Retinal pigment epithelial cell (primary cell): ENCODE measurements around the gene NFAT5.

Experiments
- DNase-seq: peaks from one replicate; pipeline ENCODE4 v3.0.0-alpha.2; 2010; ENCODE audit warnings: low read depth
- H3K4me3 ChIP-seq: 2 replicates; pipeline ENCODE4 v1.5.1; 2011; ENCODE audit warnings: mild to moderate bottlenecking, low read length, control low read depth, moderate library complexity
- CTCF ChIP-seq: conservative IDR thresholded peaks from 2 replicates; pipeline ENCODE4 v1.5.1; 2011; ENCODE audit warnings: low read depth, low read length, control low read depth, inconsistent platforms

The NFAT5 gene

DNA sequence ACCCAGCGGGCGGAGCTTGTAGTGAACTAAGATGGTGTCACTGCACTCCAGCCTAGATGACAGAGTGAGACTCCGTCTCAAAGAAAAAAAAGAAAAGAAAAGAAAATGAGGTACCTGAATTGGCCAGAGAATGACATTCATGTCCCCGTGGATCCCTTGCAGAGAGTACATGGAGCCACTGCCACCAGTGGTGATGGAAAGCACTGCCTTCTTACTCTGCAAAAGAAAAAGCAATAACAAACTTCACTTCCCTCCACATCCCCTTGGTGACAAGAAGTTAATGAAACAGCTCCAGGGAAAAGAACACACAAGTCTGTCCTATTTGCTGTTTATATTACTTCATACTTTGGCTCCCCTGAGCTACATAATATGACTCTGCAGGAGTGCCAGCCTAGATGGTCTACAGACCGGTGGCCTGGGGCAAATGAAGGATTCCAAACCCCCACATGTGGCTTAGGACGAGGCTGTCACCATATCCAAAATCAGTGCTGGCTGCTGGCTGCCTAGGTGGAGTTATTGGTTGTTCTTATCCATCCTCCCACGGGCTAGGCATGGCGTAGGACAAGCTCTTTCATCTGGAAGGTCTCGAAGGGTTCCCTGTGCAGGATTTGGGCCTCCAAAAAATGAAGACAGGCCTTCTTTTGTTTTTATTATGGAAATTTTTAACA is 147.3 kb downstream of the NFAT5 start:
- TF ChIP-seq CTCF, result no peak
- H3K4me3 ChIP-seq, result no peak overlapping the region
- DNase-seq, result no peak

DNA sequence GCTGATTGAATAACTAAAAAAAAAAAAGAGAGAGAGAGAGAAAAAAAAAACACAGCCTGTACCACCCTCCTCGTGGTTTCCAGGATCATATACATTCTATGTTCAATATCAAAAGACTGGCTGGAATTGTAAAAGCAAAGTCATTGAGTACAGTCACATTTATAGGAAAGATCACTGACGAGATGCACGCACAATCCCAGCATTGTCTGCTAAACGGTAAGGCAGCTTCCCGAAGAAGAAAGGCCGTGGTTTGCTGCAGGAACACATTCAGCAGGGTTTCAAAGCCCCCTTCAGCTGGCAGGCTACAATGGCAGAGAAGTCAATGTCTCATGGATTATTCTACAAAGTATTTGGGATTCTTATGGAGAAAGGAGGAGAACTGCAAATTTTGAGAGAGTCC is 151.3 kb downstream of the NFAT5 start:
- DNase-seq, result no peak
- TF ChIP-seq CTCF, result no peak
- H3K4me3 ChIP-seq, result no peak overlapping the region

DNA sequence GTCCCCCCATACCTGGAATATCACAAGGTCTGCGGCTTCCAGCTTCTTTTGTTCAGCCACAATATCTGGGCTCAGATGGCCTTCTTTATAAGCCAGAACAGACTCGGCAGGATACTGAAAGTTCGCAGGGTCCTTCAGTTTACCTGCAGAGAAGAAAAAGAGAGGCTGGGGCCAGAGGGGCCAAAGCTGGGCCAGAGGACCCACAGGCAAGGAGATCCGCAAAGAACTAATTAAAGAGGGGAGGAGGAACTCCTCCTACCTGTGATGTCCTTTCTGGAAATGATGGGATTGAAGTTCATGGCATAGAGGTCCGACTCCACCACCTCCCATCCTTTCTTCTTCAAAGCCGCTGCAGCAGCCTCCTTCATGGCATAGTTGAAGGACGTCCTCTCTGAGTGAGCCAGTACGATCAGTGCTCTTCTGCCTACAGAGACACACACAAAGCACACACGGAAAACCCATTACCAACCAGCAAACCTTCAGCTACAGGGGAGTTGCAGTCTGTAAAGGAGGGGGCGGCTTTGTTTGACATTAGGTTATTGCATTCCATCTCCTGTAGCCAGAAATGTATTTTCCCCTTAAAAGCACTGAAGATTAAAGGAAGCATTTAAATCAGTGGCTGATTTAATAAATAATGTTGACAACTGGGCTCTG is 152.5 kb downstream of the NFAT5 start:
- TF ChIP-seq CTCF, result no peak
- DNase-seq, result no peak
- H3K4me3 ChIP-seq, result no peak overlapping the region

GRCh38 chr16:69720822-69721430 is 155.2 kb downstream of the NFAT5 start:
- no peak overlapping the region for H3K4me3 ChIP-seq
- no peak for TF ChIP-seq CTCF

DNA sequence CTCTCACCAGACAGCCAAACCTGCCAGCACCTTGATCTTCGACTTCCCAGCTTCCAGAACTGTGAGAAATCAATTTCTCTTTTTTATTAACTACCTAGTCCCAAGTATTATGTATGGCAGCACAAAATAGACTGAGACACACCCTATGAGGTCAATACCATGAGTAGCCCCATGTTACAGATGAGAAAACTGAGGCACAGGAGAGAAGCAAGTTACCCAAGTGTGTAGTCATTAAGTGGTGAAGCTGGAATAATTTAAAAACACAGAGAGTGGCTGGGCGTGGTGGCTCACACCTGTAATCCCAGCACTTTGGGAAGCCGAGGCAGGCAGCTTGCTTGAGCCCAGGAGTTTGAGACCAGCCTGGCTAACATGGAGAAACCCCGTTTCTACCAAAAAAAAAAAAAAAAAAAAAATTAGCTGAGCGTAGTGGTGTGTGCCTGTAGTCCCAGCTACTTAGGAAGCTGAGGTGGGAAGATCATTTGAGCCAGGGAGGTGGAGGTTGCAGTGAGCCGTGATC is 155.7 kb downstream of the NFAT5 start:
- no peak overlapping the region for H3K4me3 ChIP-seq
- no peak for DNase-seq
- no peak for TF ChIP-seq CTCF

More at GRCh38 chr16:69720822-69721430, 155.2 kb downstream of the NFAT5 start:
- no peak for DNase-seq

- TF ChIP-seq CTCF, result no peak
- no peak overlapping the region for H3K4me3 ChIP-seq
- DNase-seq, result no peak
Measured at GRCh38 chr16:69724414-69724873, 158.7 kb downstream of the NFAT5 start.

- no peak for DNase-seq
- H3K4me3 ChIP-seq, result no peak overlapping the region
- TF ChIP-seq CTCF, result no peak
Measured at GRCh38 chr16:69724981-69725479, 159.3 kb downstream of the NFAT5 start.
